Common myeloid progenitor, CD34-positive (primary cell): Measurements from ENCODE around the gene CYP2R1.

Experiments used
- CTCF ChIA-PET: fragments of 350-600 bp; sonication (Branson Sonifier 250); formaldehyde crosslinking; loops from one replicate; lab custom pipeline; 2021; ENCODE audit warnings: antibody characterized with exemption; lab: Charles Lee
- POLR2A ChIA-PET: fragments of 350-600 bp; sonication (Branson Sonifier 250); formaldehyde crosslinking; loops from one replicate; lab custom pipeline; 2021; ENCODE audit warnings: antibody characterized with exemption; lab: Charles Lee
- DNase-seq, 3 donors: peaks; one replicate each; pipeline versions ENCODE4 v3.0.0 to v3.0.0-alpha.2; 2013
- H3K27ac ChIP-seq, 2 experiments: 1 replicate in 1 of 2; 2 replicates in 1 of 2; pipeline ENCODE4 v1.7.0; 2013; ENCODE audit warnings: inconsistent platforms in 2 of 2, low read length in 2 of 2, mild to moderate bottlenecking in 2 of 2, low read depth in 1 of 2, moderate library complexity in 1 of 2; ENCODE audit not compliant: severe bottlenecking in 2 of 2, insufficient read depth in 1 of 2, poor library complexity in 1 of 2
- H3K27me3 ChIP-seq, 5 experiments: replicated peaks in 2 of 5; 1 replicate in 3 of 5; 2 replicates in 2 of 5; pipeline versions ENCODE4 v1.6.1 to v1.7.0; 2013; ENCODE audit warnings: low read length in 4 of 5, mild to moderate bottlenecking in 2 of 5, moderate library complexity in 2 of 5, inconsistent platforms in 1 of 5; ENCODE audit not compliant: insufficient read depth in 5 of 5, control insufficient read depth in 4 of 5
- H3K36me3 ChIP-seq, 4 experiments: 1 replicate in 2 of 4; 2 replicates in 2 of 4; pipeline versions ENCODE4 v1.6.1 to v1.7.0; 2013; ENCODE audit warnings: low read length in 3 of 4, control low read depth in 1 of 4, mild to moderate bottlenecking in 1 of 4; ENCODE audit not compliant: control insufficient read depth in 4 of 4, insufficient read depth in 4 of 4
- H3K4me1 ChIP-seq, 4 experiments: 1 replicate in 3 of 4; 2 replicates in 1 of 4; pipeline versions ENCODE4 v1.6.1 to v1.7.1; 2013; ENCODE audit warnings: low read length in 3 of 4, mild to moderate bottlenecking in 3 of 4, control low read depth in 1 of 4, inconsistent platforms in 1 of 4, moderate library complexity in 1 of 4; ENCODE audit not compliant: control insufficient read depth in 4 of 4, insufficient read depth in 4 of 4; ENCODE audit errors: control extremely low read depth in 1 of 4
- H3K4me3 ChIP-seq, 7 experiments: 1 replicate in 4 of 7; 2 replicates in 3 of 7; pipeline versions ENCODE4 v1.5.1 to v1.7.0; 2013; ENCODE audit warnings: mild to moderate bottlenecking in 7 of 7, low read length in 6 of 7, moderate library complexity in 6 of 7, inconsistent platforms in 2 of 7, low read depth in 2 of 7, control low read depth in 1 of 7; ENCODE audit not compliant: insufficient read depth in 4 of 7, control insufficient read depth in 1 of 7; ENCODE audit errors: extremely low read depth in 1 of 7
- H3K9me3 ChIP-seq, 5 experiments: 1 replicate in 4 of 5; 2 replicates in 1 of 5; pipeline versions ENCODE4 v1.6.1 to v1.7.1; 2013; ENCODE audit warnings: low read length in 4 of 5, mild to moderate bottlenecking in 2 of 5, inconsistent platforms in 1 of 5, low read depth in 1 of 5, moderate library complexity in 1 of 5; ENCODE audit not compliant: control insufficient read depth in 4 of 5, insufficient read depth in 2 of 5; ENCODE audit errors: control extremely low read depth in 1 of 5
- WGBS: methylation state at CpG from one replicate; pipeline ENCODE4 v1.1.5; 2013; ENCODE audit not compliant: insufficient coverage; 5-methylcytosine and 5-hydroxymethylcytosine counted together

The CYP2R1 gene

DNA sequence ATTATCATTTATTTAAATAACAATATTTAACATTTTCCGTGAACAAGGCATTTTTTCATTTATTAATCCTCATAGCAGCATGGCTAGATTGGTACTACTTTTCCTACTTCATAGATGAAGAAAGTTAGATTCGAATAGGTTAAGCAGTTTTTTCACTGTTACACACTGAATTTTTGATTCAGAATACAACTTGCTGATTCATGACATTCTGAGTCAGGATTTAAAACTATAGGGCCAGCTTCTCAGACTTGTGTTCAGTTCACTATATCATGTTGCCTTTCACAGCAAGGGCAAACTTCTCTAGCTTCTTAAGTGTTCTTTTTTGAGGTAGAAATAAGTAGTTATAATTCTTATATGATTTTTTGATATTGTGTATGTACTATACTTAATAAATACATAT, 31.5 kb downstream of the CYP2R1 start:
- H3K27me3 ChIP-seq, result peaks cover 0 to 13% (median 0%) of the 10 kb centered on the region in 5 experiments
- H3K36me3 ChIP-seq, result peaks cover 0 to 8% (median 2%) of the 10 kb centered on the region in 4 experiments
- ChIA-PET CTCF (interaction anchor here (0.7 kb wide), 1 partner anchor 10 kb away, joined by 3 read pairs; no protein-coding TSS in a partner anchor), POLR2A (no interaction called here)
- H3K4me3 ChIP-seq, result no peak overlapping the region
- H3K4me1 ChIP-seq, result no peaks in the 10 kb centered on the region
- no peak overlapping the region for H3K27ac ChIP-seq
- no peak for DNase-seq
- peaks cover 0 to 2% (median 0%) of the 10 kb centered on the region in 5 experiments for H3K9me3 ChIP-seq
- 100% methylated on average over 1 of the region's 2 CpGs for WGBS

DNA sequence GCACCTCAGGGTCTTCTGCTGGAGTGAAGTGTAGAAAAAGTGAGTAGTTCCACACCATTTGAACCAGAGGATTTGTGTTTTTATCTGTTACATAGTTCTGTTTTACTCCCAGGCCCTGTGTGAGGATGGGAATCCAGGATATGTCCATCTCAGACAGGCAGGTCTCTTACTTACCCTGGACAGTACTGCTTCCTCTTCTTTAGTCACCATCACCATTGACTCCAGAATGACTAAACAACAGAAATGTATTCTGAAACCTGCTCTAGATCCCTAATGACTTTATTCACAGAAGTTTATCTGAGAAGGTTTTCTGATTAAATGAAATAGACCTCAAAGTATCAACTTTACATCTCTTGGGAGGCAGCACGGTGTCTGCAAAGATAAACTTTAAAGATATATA, 33.6 kb downstream of the CYP2R1 start:
- no peak for DNase-seq
- ChIA-PET CTCF (no interaction called here), POLR2A (no interaction called here)
- no peaks in the 10 kb centered on the region for H3K4me1 ChIP-seq
- no peak overlapping the region for H3K27ac ChIP-seq
- H3K9me3 ChIP-seq, result peaks cover 0 to 2% (median 0%) of the 10 kb centered on the region in 5 experiments
- peaks cover 0 to 13% (median 0%) of the 10 kb centered on the region in 5 experiments for H3K27me3 ChIP-seq
- no peak overlapping the region for H3K4me3 ChIP-seq
- peaks cover 0 to 8% (median 2%) of the 10 kb centered on the region in 4 experiments for H3K36me3 ChIP-seq
- WGBS, result no CpG with 5 or more reads among the region's 1 CpG

DNA sequence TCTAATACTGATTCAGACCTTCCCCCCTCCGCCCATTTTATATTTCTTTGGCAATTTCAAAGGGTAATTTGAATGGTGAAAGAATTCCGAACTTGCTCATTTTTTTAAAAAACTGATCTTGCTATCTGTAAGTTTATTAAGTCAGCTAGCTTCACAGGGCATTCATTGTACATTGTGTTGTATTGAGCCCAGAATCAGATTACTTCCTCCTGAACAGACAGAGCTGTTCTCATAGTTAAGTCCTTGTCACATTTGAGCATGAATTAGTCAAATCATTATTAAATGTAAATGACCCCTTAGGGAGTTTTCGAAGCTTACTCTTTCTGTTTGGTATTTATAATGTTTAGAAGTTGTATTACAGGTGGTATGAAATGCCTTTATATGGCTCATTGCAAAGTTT, 34.4 kb downstream of the CYP2R1 start:
- H3K4me1 ChIP-seq, result no peaks in the 10 kb centered on the region
- ChIA-PET POLR2A (no interaction called here), CTCF (interaction anchor here (0.8 kb wide), 1 partner anchor 8 kb away, joined by 3 read pairs; no protein-coding TSS in a partner anchor)
- peaks cover 0 to 2% (median 0%) of the 10 kb centered on the region in 5 experiments for H3K9me3 ChIP-seq
- no peak overlapping the region for H3K4me3 ChIP-seq
- WGBS, result no CpG with 5 or more reads among the region's 3 CpGs
- H3K27ac ChIP-seq, result no peak overlapping the region
- no peak for DNase-seq
- peaks cover 0 to 13% (median 0%) of the 10 kb centered on the region in 5 experiments for H3K27me3 ChIP-seq
- H3K36me3 ChIP-seq, result peaks cover 0 to 8% (median 2%) of the 10 kb centered on the region in 4 experiments

DNA sequence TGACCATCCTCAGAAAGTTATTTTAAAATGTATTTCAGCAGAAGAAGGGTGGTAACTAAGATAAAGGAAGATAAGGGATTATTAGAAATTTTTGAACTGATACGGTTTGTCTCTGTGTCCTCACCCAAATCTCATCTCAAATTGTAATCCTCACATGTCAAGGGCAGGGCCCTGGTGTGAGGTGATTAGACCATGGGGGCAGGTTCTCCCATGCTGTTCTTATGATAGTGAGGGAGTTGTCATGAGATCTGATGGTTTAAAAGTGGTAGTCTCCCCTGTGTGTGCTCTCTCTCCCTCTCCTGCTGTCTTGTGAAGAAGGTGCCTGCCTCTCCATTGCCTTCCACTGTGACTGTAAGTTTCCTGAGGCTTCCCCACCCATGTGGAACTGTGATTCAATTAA, 36.1 kb downstream of the CYP2R1 start:
- Histone ChIP-seq H3K36me3 (peaks cover 0 to 2% (median 0%) of the 10 kb centered on the region in 4 experiments), H3K27me3 (peaks cover 0 to 13% (median 0%) of the 10 kb centered on the region in 5 experiments), H3K27ac (no peak overlapping the region), H3K4me1 (no peaks in the 10 kb centered on the region), H3K9me3 (peaks cover 0 to 2% (median 0%) of the 10 kb centered on the region in 5 experiments), H3K4me3 (no peak overlapping the region)
- CTCF ChIA-PET, result no interaction called here
- POLR2A ChIA-PET, result no interaction called here
- WGBS, result 100% methylated on average over 1 of the region's 1 CpG
- DNase-seq, result no peak

DNA sequence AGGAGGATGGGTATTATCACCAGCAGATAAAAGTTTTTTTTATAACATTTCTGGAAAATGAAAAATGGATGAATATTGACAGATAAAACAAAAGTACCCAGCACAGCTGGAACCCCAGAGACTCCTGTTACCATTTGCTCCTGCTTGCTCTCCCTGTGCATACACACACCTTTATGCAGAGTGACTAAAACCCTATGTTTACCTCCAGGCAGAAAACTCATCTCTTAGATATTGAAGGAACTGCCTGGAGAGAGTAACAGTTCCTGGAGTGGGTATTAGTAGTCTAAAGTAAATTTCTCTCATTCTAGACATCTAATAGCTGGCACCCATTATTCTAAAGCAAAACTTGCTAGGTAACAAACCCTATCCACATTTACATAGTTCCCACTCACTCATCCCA, 38.0 kb downstream of the CYP2R1 start:
- Histone ChIP-seq H3K4me3 (no peak overlapping the region), H3K36me3 (no peaks in the 10 kb centered on the region), H3K27me3 (peaks cover 0 to 13% (median 0%) of the 10 kb centered on the region in 5 experiments), H3K4me1 (no peaks in the 10 kb centered on the region), H3K27ac (no peak overlapping the region), H3K9me3 (peaks cover 0 to 2% (median 0%) of the 10 kb centered on the region in 5 experiments)
- ChIA-PET POLR2A (no interaction called here), CTCF (interaction anchor here (0.7 kb wide), 1 partner anchor 14 kb away, joined by 4 read pairs; no protein-coding TSS in a partner anchor)
- no peak for DNase-seq

DNA sequence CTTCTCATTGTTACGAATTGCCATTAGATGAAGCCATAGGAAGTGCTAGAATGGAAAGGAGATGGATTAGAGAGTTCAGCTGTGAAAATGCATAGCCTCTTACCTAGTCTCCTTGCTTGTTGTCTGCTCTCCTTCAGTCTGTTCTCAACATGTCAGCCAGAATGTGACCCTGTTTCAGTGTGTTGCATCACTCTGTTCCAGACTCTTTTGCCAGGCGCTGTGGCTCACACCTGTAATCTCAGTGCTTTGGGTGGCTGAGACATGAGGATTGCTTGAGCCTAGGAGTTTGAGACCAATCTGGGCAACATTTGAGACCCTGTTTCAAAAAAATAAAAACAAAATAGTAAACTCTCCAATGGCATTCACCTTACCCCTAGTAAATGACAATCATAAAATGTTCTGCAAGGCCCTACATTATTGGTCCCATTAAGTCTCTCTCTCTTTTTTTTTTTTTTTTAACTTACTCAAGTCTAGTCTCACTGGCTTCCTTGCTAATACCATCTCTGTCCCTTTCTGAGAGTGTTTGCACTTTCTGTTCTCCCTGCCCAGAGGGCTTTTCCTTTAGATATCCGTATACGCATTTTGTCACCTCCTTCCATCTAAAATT, 39.4 kb downstream of the CYP2R1 start:
- no peak overlapping the region for H3K4me3 ChIP-seq
- POLR2A ChIA-PET, result no interaction called here
- CTCF ChIA-PET, result no interaction called here
- DNase-seq, result no peak
- no peak overlapping the region for H3K27ac ChIP-seq
- no CpG with 5 or more reads among the region's 4 CpGs for WGBS
- no peaks in the 10 kb centered on the region for H3K36me3 ChIP-seq
- H3K4me1 ChIP-seq, result no peaks in the 10 kb centered on the region
- H3K27me3 ChIP-seq, result peaks cover 0 to 11% (median 0%) of the 10 kb centered on the region in 5 experiments
- H3K9me3 ChIP-seq, result peaks cover 0 to 2% (median 0%) of the 10 kb centered on the region in 5 experiments

DNA sequence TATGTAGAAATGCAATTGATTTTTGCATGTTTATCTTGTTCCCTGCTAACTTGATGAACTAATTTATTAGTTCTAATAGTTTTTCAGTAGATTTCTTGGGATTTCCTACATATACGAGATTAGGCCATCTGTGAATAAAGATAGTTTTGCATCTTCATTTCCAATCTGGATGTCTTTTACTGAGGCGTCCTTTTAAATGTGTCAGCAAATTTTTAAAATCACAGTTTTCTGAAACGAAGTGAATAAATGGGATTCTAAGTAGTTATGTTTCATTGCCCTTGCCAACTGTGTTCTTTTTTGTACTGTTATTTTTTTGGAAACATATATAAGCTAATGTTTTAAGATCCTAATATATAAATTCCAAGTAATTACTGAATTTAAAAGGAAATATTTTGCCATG, 50.0 kb downstream of the CYP2R1 start:
- H3K27ac ChIP-seq, result no peak overlapping the region
- peaks cover 0 to 6% (median 0%) of the 10 kb centered on the region in 5 experiments for H3K9me3 ChIP-seq
- peaks cover 0 to 11% (median 3%) of the 10 kb centered on the region in 4 experiments for H3K36me3 ChIP-seq
- ChIA-PET CTCF (no interaction called here), POLR2A (no interaction called here)
- DNase-seq, result no peak
- no peak overlapping the region for H3K4me3 ChIP-seq
- 100% methylated on average over 3 of the region's 3 CpGs for WGBS
- no peaks in the 10 kb centered on the region for H3K4me1 ChIP-seq
- no peaks in the 10 kb centered on the region for H3K27me3 ChIP-seq
